ENCODE data around the gene CYTH1. TPM values are rescaled to one million over a fixed set of nuclear protein-coding genes. Genes with fewer than 3 reads are reported as not detected.

CYTH1 gene
- total RNA-seq, 1 donor from 2014 or later, result 103 TPM

- Histone ChIP-seq H3K27me3 (no peaks in the 10 kb centered on the region), H3K27ac (no peak overlapping the region), H3K36me3 (no peaks in the 10 kb centered on the region), H3K4me3 (no peak overlapping the region), H3K9me3 (no peaks in the 10 kb centered on the region), H3K4me1 (peaks cover 24% of the 10 kb centered on the region)
- intact Hi-C loops (cut with DNase I), result no loop called here
- DNase-seq (peak; percentile 57), ATAC-seq (no peak)
- TF ChIP-seq CTCF (IDR thresholded peaks at IDR 0.05), result no peak
Observed at GRCh38 chr17:78785011-78785662, 3.1 kb upstream of the CYTH1 start.

- Histone ChIP-seq H3K9me3 (no peaks in the 10 kb centered on the region), H3K36me3 (no peaks in the 10 kb centered on the region), H3K27me3 (no peaks in the 10 kb centered on the region), H3K27ac (no peak overlapping the region), H3K4me3 (no peak overlapping the region), H3K4me1 (peaks cover 22% of the 10 kb centered on the region)
- intact Hi-C loops (cut with DNase I), result no loop called here
- ATAC-seq (no peak), DNase-seq (no peak)
- no peak for TF ChIP-seq CTCF (IDR thresholded peaks at IDR 0.05)
Observed at GRCh38 chr17:78784352-78784751, 2.3 kb upstream of the CYTH1 start.

GRCh38 chr17:78783711-78784324 is 1.7 kb upstream of the CYTH1 start:
- DNase-seq (peak; percentile 48), ATAC-seq (no peak)
- H3K36me3 ChIP-seq, result no peaks in the 10 kb centered on the region
- H3K9me3 ChIP-seq, result no peaks in the 10 kb centered on the region
- no peak overlapping the region for H3K4me3 ChIP-seq
- intact Hi-C loops (cut with DNase I), result no loop called here
- TF ChIP-seq CTCF (IDR thresholded peaks at IDR 0.05), result no peak
- peaks cover 19% of the 10 kb centered on the region for H3K4me1 ChIP-seq
- H3K27me3 ChIP-seq, result no peaks in the 10 kb centered on the region
- H3K27ac ChIP-seq, result peak overlapping the region; percentile 93

GRCh38 chr17:78781104-78781892 is 775 bp downstream of the CYTH1 start:
- Histone ChIP-seq H3K4me1 (peaks cover 24% of the 10 kb centered on the region), H3K27me3 (no peaks in the 10 kb centered on the region), H3K27ac (peak overlapping the region; percentile 93), H3K4me3 (peak overlapping the region; percentile 83), H3K36me3 (no peaks in the 10 kb centered on the region), H3K9me3 (no peaks in the 10 kb centered on the region)
- ATAC-seq, result peak; percentile 24
- no peak for TF ChIP-seq CTCF (IDR thresholded peaks at IDR 0.05)
- DNase-seq, result peak; percentile 86
- intact Hi-C loops (cut with DNase I), result no loop called here

- intact Hi-C loops (cut with DNase I), result no loop called here
- Histone ChIP-seq H3K4me1 (peaks cover 25% of the 10 kb centered on the region), H3K27ac (peak overlapping the region; percentile 93), H3K4me3 (peak overlapping the region; percentile 83), H3K27me3 (no peaks in the 10 kb centered on the region), H3K36me3 (no peaks in the 10 kb centered on the region), H3K9me3 (no peaks in the 10 kb centered on the region)
- TF ChIP-seq CTCF (IDR thresholded peaks at IDR 0.05), result no peak
- ATAC-seq (no peak), DNase-seq (peak; percentile 64)
Observed at GRCh38 chr17:78780335-78780734, 1.7 kb downstream of the CYTH1 start.
